Measurements from ENCODE around the gene PIGZ.

Gene PIGZ

DNA sequence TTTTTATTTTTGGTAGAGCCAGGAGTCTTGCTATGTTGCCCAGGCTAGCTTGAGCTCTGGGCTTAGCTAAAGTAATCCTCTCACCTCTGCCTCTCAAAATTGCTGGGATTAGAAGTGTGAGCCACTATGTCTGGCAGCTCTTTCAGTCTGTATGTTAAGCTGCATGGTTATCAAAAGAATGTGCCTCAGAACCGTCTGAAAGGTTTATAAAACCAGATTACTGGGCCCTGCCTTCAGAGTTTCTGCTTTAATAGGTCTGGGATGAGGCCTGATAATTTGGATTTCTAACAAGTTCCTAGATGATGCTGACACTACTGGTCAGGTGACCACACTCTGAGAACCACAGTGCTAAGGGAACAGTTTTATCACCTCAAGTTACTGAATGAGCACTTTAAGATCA lies 66.3 kb downstream of the PIGZ start:
- H3K4me3 ChIP-seq (ENCODE audit: low read depth, low read length), result no peak overlapping the region
- DNase-seq (ENCODE audit: low read depth), result no peak
- TF ChIP-seq, protein P1, sequence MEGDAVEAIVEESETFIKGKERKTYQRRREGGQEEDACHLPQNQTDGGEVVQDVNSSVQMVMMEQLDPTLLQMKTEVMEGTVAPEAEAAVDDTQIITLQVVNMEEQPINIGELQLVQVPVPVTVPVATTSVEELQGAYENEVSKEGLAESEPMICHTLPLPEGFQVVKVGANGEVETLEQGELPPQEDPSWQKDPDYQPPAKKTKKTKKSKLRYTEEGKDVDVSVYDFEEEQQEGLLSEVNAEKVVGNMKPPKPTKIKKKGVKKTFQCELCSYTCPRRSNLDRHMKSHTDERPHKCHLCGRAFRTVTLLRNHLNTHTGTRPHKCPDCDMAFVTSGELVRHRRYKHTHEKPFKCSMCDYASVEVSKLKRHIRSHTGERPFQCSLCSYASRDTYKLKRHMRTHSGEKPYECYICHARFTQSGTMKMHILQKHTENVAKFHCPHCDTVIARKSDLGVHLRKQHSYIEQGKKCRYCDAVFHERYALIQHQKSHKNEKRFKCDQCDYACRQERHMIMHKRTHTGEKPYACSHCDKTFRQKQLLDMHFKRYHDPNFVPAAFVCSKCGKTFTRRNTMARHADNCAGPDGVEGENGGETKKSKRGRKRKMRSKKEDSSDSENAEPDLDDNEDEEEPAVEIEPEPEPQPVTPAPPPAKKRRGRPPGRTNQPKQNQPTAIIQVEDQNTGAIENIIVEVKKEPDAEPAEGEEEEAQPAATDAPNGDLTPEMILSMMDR (IDR thresholded peaks at IDR 0.05; ENCODE audit: low read depth, low read length, missing control alignments), result no peak

DNA sequence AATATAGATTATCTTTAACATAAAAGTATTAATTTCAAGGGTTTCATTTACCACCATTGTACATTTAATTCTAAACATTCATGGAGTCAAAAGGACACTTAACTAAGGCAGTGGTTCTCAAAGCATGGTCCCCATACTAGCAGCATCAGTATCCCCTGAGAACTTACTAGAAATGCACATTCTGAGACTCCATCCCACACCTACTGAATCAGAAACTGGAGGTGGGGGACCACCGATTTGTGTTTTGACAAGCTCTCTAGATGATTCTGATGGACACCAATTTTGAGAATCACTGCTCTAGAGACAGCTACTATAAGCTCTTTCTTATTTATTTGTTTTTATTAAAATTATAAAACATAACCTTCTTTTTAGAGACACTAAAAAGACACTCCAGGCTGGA lies 66.9 kb downstream of the PIGZ start:
- TF ChIP-seq, protein P1 (IDR thresholded peaks at IDR 0.05; ENCODE audit: low read depth, low read length, missing control alignments), result no peak
- DNase-seq (ENCODE audit: low read depth), result no peak
- no peak overlapping the region for H3K4me3 ChIP-seq (ENCODE audit: low read depth, low read length)

Data from GM12864 (cell line).